DOHH2 (cell line): ENCODE measurements around the gene PECR.

Experiments
- H3F3A ChIP-seq: fragments of 200-600 bp; sonication (generic), shearing (Covaris generic); 2 replicates; pipeline ENCODE4 v1.6.0; 2016; ENCODE audit warnings: antibody characterized with exemption, mild to moderate bottlenecking; ENCODE audit not compliant: control insufficient read depth, insufficient read depth
- H3K27ac ChIP-seq: fragments of 200-600 bp; sonication (generic); 2 replicates; pipeline ENCODE4 v1.5.1; 2014; ENCODE audit warnings: low read depth, mild to moderate bottlenecking, low read length, moderate library complexity
- H3K27me3 ChIP-seq: fragments of 200-600 bp; sonication (generic); 2 replicates; pipeline ENCODE4 v1.6.1; 2014; ENCODE audit warnings: mild to moderate bottlenecking, low read length, mixed read lengths; ENCODE audit not compliant: control insufficient read depth
- H3K36me3 ChIP-seq: fragments of 200-600 bp; sonication (generic); 2 replicates; pipeline ENCODE4 v1.6.1; 2014; ENCODE audit warnings: mild to moderate bottlenecking, low read length, moderate library complexity, mixed read lengths; ENCODE audit not compliant: control insufficient read depth
- H3K4me1 ChIP-seq: fragments of 200-600 bp; sonication (generic); 2 replicates; pipeline ENCODE4 v1.6.1; 2014; ENCODE audit warnings: mild to moderate bottlenecking, low read length, mixed read lengths; ENCODE audit not compliant: control insufficient read depth
- H3K4me2 ChIP-seq: fragments of 200-600 bp; sonication (generic); 2 replicates; pipeline ENCODE4 v1.6.0; 2014; ENCODE audit warnings: mild to moderate bottlenecking, low read length, moderate library complexity
- H3K4me3 ChIP-seq: fragments of 200-600 bp; sonication (generic); 2 replicates; pipeline ENCODE4 v1.5.1; 2014; ENCODE audit warnings: mild to moderate bottlenecking, low read length, mixed read lengths
- H3K79me2 ChIP-seq: fragments of 200-600 bp; sonication (generic); 2 replicates; pipeline ENCODE4 v1.6.1; 2014; ENCODE audit warnings: mild to moderate bottlenecking, low read length, mixed read lengths; ENCODE audit not compliant: control insufficient read depth
- H3K9me2 ChIP-seq: fragments of 200-600 bp; sonication (generic); replicated peaks from 2 replicates; pipeline ENCODE4 v1.6.1; 2014; ENCODE audit warnings: mild to moderate bottlenecking, low read length, mixed read lengths; ENCODE audit not compliant: control insufficient read depth
- H3K9me3 ChIP-seq: fragments of 200-600 bp; sonication (generic); 2 replicates; pipeline ENCODE4 v1.6.1; 2014; ENCODE audit warnings: antibody characterized with exemption, low read length, mixed read lengths; ENCODE audit not compliant: control insufficient read depth, insufficient read depth
- H4K20me1 ChIP-seq: fragments of 200-600 bp; sonication (generic); 2 replicates; pipeline ENCODE4 v1.6.0; 2014; ENCODE audit warnings: low read depth, mild to moderate bottlenecking, antibody characterized with exemption, low read length, moderate library complexity; ENCODE audit not compliant: control insufficient read depth, insufficient read depth
- CTCF ChIP-seq: fragments of 200-600 bp; sonication (generic); IDR thresholded peaks from one replicate; pipeline ENCODE4 v1.5.1; 2014; ENCODE audit warnings: antibody characterized with exemption, mild to moderate bottlenecking, low read depth, low read length; ENCODE audit not compliant: poor library complexity, severe bottlenecking
- EZH2phosphoT487 ChIP-seq: fragments of 200-600 bp; sonication (generic); IDR thresholded peaks from 2 replicates; pipeline ENCODE4 v1.6.1; 2017; ENCODE audit warnings: borderline replicate concordance, mild to moderate bottlenecking, antibody characterized with exemption, low read length, moderate library complexity, mixed read lengths

The PECR gene

GRCh38 chr2:216047397-216047796 lies 34.2 kb downstream of the PECR start:
- H3K4me2 ChIP-seq, result no peak overlapping the region
- no peak overlapping the region for H3K4me3 ChIP-seq
- TF ChIP-seq EZH2phosphoT487 (no peak), CTCF (no peak)
- no peaks in the 10 kb centered on the region for H3K9me3 ChIP-seq
- no peak overlapping the region for H3K27ac ChIP-seq
- no peaks in the 10 kb centered on the region for H3K36me3 ChIP-seq
- H3K79me2 ChIP-seq, result no peaks in the 10 kb centered on the region
- H3K4me1 ChIP-seq, result no peaks in the 10 kb centered on the region
- no peaks in the 10 kb centered on the region for H4K20me1 ChIP-seq
- H3K27me3 ChIP-seq, result no peaks in the 10 kb centered on the region
- H3F3A ChIP-seq, result no peaks in the 10 kb centered on the region
- H3K9me2 ChIP-seq, result no peaks in the 10 kb centered on the region

GRCh38 chr2:216044883-216045486 lies 36.6 kb downstream of the PECR start:
- H3K4me3 ChIP-seq, result no peak overlapping the region
- H4K20me1 ChIP-seq, result no peaks in the 10 kb centered on the region
- H3F3A ChIP-seq, result no peaks in the 10 kb centered on the region
- no peaks in the 10 kb centered on the region for H3K4me1 ChIP-seq
- H3K9me2 ChIP-seq, result no peaks in the 10 kb centered on the region
- no peak overlapping the region for H3K4me2 ChIP-seq
- TF ChIP-seq EZH2phosphoT487 (no peak), CTCF (no peak)
- no peaks in the 10 kb centered on the region for H3K36me3 ChIP-seq
- no peaks in the 10 kb centered on the region for H3K9me3 ChIP-seq
- H3K27me3 ChIP-seq, result no peaks in the 10 kb centered on the region
- H3K27ac ChIP-seq, result no peak overlapping the region
- H3K79me2 ChIP-seq, result no peaks in the 10 kb centered on the region

DNA sequence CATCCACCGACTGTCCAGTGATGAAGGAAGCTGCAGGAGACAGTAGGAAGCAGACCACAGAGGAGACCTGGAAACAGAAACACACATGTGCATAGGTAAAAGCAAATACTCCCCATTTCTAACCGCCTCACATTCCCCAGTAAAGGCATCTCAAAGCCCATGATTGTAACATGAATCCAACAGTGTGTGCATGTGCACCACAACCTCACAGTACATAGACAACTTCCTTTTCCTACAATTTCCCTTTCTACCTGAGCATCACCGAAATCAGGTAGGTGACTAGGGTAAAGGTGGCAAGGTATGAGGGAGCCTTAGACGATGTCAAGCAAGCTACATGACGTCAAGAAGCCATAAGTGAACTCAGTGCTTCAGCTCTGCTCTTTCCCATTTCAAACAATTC lies 37.7 kb downstream of the PECR start:
- Histone ChIP-seq H3K79me2 (no peaks in the 10 kb centered on the region), H3K4me2 (no peak overlapping the region), H3K9me2 (no peaks in the 10 kb centered on the region), H3K9me3 (no peaks in the 10 kb centered on the region), H4K20me1 (no peaks in the 10 kb centered on the region), H3K27ac (no peak overlapping the region), H3K36me3 (no peaks in the 10 kb centered on the region), H3K4me1 (no peaks in the 10 kb centered on the region), H3F3A (no peaks in the 10 kb centered on the region), H3K27me3 (0 out of 2 replicates have a peak, but pooled peaks cover 2% of the 10 kb centered on the region), H3K4me3 (no peak overlapping the region)
- TF ChIP-seq CTCF (no peak), EZH2phosphoT487 (no peak)

GRCh38 chr2:216041438-216041837 lies 40.2 kb downstream of the PECR start:
- H3K79me2 ChIP-seq, result no peaks in the 10 kb centered on the region
- 0 out of 2 replicates have a peak, but pooled peaks cover 2% of the 10 kb centered on the region for H3K27me3 ChIP-seq
- no peaks in the 10 kb centered on the region for H3K9me2 ChIP-seq
- H3F3A ChIP-seq, result no peaks in the 10 kb centered on the region
- no peak overlapping the region for H3K4me2 ChIP-seq
- H3K27ac ChIP-seq, result no peak overlapping the region
- no peaks in the 10 kb centered on the region for H3K36me3 ChIP-seq
- no peak for TF ChIP-seq EZH2phosphoT487
- TF ChIP-seq CTCF, result no peak
- no peaks in the 10 kb centered on the region for H3K9me3 ChIP-seq
- H4K20me1 ChIP-seq, result no peaks in the 10 kb centered on the region
- no peaks in the 10 kb centered on the region for H3K4me1 ChIP-seq
- no peak overlapping the region for H3K4me3 ChIP-seq
